ENCODE results near the gene MAOA.

DNA sequence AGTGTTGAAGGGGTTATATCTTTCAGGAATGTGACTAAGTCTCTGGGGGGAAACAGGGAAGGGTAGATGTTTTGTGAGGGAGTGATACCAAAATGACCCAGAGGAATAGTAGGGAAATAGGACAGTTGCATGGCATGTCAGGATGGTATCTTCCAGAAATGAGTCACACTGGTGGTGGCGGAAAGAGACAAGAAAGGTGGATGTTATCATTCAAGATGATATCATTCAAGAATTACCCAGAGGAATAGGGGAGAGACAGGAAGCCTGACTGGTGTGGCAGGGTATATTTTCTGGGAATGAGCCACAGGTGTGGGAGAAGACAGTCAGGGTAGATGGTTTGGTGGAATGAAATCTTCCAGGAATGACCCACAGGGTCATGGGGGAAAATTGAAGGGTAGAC lies 61.1 kb downstream of the MAOA start:
- TF ChIP-seq, protein P1, sequence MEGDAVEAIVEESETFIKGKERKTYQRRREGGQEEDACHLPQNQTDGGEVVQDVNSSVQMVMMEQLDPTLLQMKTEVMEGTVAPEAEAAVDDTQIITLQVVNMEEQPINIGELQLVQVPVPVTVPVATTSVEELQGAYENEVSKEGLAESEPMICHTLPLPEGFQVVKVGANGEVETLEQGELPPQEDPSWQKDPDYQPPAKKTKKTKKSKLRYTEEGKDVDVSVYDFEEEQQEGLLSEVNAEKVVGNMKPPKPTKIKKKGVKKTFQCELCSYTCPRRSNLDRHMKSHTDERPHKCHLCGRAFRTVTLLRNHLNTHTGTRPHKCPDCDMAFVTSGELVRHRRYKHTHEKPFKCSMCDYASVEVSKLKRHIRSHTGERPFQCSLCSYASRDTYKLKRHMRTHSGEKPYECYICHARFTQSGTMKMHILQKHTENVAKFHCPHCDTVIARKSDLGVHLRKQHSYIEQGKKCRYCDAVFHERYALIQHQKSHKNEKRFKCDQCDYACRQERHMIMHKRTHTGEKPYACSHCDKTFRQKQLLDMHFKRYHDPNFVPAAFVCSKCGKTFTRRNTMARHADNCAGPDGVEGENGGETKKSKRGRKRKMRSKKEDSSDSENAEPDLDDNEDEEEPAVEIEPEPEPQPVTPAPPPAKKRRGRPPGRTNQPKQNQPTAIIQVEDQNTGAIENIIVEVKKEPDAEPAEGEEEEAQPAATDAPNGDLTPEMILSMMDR (IDR thresholded peaks at IDR 0.05): no peak
- TF ChIP-seq POLR2A (IDR thresholded peaks at IDR 0.05; ENCODE audit: low read depth) (no peak), EP300 (IDR thresholded peaks at IDR 0.05) (no peak), POLR2AphosphoS5 (IDR thresholded peaks at IDR 0.05) (no peak)

Data from esophagus muscularis mucosa (tissue), 4 donors.